ENCODE data around the gene PSAT1.
A peak's percentile ranks its signal among the peaks of the same experiment; 100 is the strongest.

PSAT1 gene

GRCh38 chr9:78294290-78295176 is 2.4 kb upstream of the PSAT1 start:
- no peak overlapping the region for H3K27ac ChIP-seq
- no peaks in the 10 kb centered on the region for H3K36me3 ChIP-seq (replicated peaks)
- DNase-seq: no peak
- in situ Hi-C loops (cut with HindIII; ENCODE audit: low pct_ligation_motif_present, low sequenced_read_pairs): no loop called here
- H3K27me3 ChIP-seq (replicated peaks): no peaks in the 10 kb centered on the region
- H3K4me3 ChIP-seq (ENCODE audit: low read depth, low read length): no peak overlapping the region
- TF ChIP-seq, protein P1, sequence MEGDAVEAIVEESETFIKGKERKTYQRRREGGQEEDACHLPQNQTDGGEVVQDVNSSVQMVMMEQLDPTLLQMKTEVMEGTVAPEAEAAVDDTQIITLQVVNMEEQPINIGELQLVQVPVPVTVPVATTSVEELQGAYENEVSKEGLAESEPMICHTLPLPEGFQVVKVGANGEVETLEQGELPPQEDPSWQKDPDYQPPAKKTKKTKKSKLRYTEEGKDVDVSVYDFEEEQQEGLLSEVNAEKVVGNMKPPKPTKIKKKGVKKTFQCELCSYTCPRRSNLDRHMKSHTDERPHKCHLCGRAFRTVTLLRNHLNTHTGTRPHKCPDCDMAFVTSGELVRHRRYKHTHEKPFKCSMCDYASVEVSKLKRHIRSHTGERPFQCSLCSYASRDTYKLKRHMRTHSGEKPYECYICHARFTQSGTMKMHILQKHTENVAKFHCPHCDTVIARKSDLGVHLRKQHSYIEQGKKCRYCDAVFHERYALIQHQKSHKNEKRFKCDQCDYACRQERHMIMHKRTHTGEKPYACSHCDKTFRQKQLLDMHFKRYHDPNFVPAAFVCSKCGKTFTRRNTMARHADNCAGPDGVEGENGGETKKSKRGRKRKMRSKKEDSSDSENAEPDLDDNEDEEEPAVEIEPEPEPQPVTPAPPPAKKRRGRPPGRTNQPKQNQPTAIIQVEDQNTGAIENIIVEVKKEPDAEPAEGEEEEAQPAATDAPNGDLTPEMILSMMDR (IDR thresholded peaks at IDR 0.05; ENCODE audit: low read depth, low read length, missing control alignments): no peak

DNA sequence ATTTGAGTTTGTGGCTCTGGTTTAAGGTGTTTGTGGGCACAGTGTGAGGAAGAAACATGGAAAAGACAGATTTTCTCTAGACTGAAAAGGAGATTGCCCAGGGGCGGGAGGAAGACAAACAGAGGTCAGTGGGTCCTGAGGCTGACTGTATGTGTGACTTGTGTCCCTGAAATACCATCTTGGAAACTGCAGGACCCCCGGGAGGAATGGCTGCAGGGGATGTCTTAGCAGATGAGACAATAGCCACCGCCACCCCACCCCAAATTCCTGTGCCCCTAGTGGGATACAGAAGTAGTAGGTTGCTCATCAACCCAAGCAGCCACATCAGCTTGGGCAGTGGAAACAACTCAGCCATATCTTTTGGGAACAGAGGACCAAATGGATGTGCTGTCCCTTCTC is 1.7 kb upstream of the PSAT1 start:
- no peak overlapping the region for H3K4me3 ChIP-seq (ENCODE audit: low read depth, low read length)
- no peaks in the 10 kb centered on the region for H3K27me3 ChIP-seq (replicated peaks)
- in situ Hi-C loops (cut with HindIII; ENCODE audit: low pct_ligation_motif_present, low sequenced_read_pairs): no loop called here
- TF ChIP-seq, protein P1 (IDR thresholded peaks at IDR 0.05; ENCODE audit: low read depth, low read length, missing control alignments): no peak
- H3K36me3 ChIP-seq (replicated peaks): no peaks in the 10 kb centered on the region
- H3K27ac ChIP-seq: no peak overlapping the region
- no peak for DNase-seq

- in situ Hi-C loops (cut with HindIII; ENCODE audit: low pct_ligation_motif_present, low sequenced_read_pairs): no loop called here
- H3K27ac ChIP-seq: no peak overlapping the region
- H3K27me3 ChIP-seq (replicated peaks): no peaks in the 10 kb centered on the region
- TF ChIP-seq, protein P1 (IDR thresholded peaks at IDR 0.05; ENCODE audit: low read depth, low read length, missing control alignments): no peak
- no peak for DNase-seq
- no peaks in the 10 kb centered on the region for H3K36me3 ChIP-seq (replicated peaks)
- H3K4me3 ChIP-seq (ENCODE audit: low read depth, low read length): peak overlapping the region; percentile 88
Measured at GRCh38 chr9:78295731-78296130, 1.2 kb upstream of the PSAT1 start.

- no peak for DNase-seq
- in situ Hi-C loops (cut with HindIII; ENCODE audit: low pct_ligation_motif_present, low sequenced_read_pairs): no loop called here
- no peaks in the 10 kb centered on the region for H3K36me3 ChIP-seq (replicated peaks)
- H3K27me3 ChIP-seq (replicated peaks): no peaks in the 10 kb centered on the region
- H3K4me3 ChIP-seq (ENCODE audit: low read depth, low read length): peak overlapping the region; percentile 88
- TF ChIP-seq, protein P1 (IDR thresholded peaks at IDR 0.05; ENCODE audit: low read depth, low read length, missing control alignments): no peak
- peak overlapping the region; percentile 67 for H3K27ac ChIP-seq
Measured at GRCh38 chr9:78296201-78296892, 578 bp upstream of the PSAT1 start.

- Histone ChIP-seq H3K36me3 (replicated peaks) (no peaks in the 10 kb centered on the region), H3K27me3 (replicated peaks) (no peaks in the 10 kb centered on the region), H3K27ac (peak overlapping the region; percentile 69), H3K4me3 (ENCODE audit: low read depth, low read length) (peak overlapping the region; percentile 88)
- DNase-seq: peak; percentile 28
- in situ Hi-C loops (cut with HindIII; ENCODE audit: low pct_ligation_motif_present, low sequenced_read_pairs): no loop called here
- TF ChIP-seq, protein P1 (IDR thresholded peaks at IDR 0.05; ENCODE audit: low read depth, low read length, missing control alignments): no peak
Measured at GRCh38 chr9:78297672-78297961, 692 bp downstream of the PSAT1 start.

Measured in brain microvascular endothelial cell (primary cell).